HG03432 (cell line): ENCODE measurements around the gene NRSN2.
A peak's percentile ranks its signal among the peaks of the same experiment; 100 is the strongest.

ENCODE experiments used
- ATAC-seq: cut with Tn5 transposase; IDR thresholded peaks from one replicate; pipeline ENCODE4 v1.9.1; 2021; ENCODE audit warnings: mild to moderate bottlenecking, moderate library complexity; ENCODE audit not compliant: unreplicated experiment

Gene NRSN2

DNA sequence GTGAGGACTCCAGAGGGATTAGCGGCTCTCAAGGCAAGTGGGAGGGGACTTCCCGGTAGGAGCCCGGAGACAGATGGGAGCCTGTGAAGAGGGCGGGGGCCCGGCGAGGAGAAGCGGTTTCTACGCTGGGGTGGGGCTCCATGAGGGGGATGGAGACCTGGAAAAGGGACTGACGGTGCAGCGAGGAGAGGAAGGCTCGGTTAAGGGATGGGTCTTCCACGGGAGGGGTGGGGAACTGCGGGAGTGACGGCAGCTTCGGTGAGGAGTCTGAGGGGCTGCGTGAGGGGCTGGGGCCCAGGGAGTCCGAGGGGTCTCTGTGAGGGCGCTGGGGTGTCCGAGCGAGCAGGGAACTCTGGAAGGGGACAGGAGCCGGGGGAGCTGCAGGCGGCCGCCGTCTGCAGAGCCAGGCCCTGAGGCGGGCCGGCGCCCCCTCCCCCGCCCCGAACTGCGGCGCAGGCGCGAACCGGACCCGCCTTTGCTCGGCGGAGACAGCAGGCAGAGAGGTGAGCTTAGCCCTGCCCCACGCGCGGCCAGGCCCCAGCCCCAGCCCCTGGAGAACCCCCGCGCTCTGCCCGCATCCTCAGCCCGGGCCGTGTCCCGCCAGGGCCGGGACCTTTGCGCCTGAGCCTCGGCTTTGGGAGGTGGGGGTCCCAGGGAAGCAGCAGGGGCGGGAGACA lies at the start of gene NRSN2:
Gene NRSN2 (plus strand): TSS at position 472 of the 677 bp plus-strand sequence. CDS start 2,533 bp downstream, outside the sequence.
- peak; percentile 48 for ATAC-seq

DNA sequence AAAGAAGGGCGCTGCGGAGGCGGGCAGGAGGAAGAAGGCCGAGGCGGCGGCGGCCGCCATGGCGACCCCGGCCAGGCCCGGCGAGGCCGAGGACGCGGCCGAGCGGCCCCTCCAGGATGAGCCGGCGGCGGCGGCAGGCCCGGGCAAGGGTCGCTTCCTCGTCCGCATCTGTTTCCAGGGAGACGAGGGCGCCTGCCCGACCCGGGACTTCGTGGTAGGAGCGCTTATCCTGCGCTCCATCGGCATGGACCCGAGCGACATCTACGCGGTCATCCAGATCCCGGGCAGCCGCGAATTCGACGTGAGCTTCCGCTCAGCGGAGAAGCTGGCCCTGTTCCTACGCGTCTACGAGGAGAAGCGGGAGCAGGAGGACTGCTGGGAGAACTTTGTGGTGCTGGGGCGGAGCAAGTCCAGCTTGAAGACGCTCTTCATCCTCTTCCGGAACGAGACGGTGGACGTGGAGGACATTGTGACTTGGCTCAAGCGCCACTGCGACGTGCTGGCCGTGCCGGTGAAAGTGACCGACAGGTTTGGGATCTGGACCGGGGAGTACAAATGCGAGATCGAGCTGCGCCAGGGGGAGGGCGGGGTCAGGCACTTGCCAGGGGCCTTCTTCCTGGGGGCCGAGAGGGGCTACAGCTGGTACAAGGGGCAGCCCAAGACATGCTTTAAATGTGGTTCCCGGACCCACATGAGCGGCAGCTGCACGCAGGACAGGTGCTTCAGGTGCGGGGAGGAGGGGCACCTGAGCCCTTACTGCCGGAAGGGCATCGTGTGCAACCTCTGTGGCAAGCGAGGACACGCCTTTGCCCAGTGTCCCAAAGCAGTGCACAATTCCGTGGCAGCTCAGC lies 48.8 kb upstream of the NRSN2 start:
- peak; percentile 28 for ATAC-seq

DNA sequence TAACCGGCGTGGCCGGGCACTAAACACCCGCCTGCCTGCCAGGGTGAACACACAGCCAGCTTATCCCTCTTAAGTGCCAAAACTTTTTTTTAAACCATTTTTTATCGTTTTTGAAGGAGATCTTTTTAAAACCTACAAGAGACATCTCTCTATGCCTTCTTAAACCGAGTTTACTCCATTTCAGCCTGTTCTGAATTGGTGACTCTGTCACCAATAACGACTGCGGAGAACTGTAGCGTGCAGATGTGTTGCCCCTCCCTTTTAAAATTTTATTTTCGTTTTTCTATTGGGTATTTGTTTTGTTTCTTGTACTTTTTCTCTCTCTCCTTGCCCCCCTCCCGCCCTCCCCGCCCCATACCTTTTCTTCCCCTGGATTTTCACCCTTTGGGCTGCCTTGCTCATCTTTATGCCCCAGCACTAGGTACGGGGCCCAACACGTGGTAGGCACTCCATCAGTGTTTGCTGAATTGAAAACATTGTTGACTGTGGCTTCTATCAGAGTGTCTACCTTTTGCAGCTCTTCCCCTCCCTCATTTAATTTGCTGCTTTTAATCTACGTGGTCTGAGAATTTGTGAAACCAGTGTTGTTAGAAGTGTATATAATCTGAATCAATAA lies 48.0 kb upstream of the NRSN2 start:
- ATAC-seq = no peak

GRCh38 chr20:300345-300990 lies 46.4 kb upstream of the NRSN2 start:
- no peak for ATAC-seq

DNA sequence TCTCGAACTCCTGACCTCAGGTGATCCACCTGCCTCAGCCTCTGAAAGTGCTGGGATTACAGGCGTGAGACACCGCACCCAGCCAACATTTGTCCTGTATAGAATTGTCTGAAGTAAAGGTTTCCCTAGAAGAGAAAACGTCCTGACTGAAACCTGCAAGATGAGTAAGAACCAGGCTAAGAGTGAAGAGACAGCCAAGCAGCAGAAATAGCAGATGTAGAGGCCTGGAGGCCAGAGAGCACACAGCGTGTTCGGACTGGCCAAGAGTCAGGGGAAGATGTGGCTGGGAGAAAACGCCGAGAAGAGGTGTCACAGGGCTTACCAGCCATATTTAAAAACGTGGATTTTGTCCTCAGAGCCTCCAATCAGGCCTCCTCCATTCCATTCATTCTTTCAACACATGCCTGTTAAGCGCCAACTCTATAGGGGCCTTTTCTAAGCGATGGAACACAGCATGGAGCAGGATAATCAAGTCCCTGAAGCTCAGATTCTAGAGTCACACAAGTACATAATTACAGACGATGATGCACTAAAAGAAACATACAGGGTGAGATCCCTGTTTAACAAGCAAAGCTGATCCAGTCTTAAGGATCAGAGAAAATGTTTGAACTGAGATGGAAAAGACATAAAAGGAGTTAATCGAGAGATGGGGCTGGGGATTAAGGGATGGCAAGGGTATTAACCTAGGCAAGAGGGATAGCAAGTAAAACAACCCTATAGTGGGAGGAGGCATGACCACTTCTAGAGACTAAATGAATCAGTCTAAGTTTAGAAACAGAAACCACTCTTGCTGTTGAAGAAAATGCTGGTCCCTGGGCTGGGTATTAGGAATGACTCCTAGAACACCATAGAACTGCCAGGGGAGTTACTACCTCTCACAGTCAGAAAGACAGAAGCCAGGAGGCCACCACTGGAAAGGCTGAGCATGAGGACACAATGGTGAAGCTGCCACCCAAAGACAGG lies 44.7 kb upstream of the NRSN2 start:
- no peak for ATAC-seq

DNA sequence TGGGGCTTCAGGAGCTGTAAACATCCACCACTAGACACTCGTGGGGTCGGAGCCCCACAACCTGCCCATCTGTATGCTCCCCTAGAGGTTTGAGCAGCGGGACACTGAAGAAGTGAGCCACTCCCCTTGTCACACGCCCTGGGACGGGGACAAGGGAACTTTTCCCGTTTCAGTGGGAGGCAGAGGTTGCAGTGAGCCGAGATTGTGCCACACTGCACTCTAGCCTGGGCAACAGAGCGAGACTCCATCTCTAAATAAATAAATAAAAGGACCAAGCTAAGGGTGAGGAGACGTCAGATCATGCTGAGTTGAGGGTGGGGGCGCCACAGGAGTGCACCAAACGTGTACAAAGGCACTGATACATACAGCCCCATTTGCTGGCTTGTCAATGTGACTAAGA lies 41.2 kb upstream of the NRSN2 start:
- no peak for ATAC-seq

DNA sequence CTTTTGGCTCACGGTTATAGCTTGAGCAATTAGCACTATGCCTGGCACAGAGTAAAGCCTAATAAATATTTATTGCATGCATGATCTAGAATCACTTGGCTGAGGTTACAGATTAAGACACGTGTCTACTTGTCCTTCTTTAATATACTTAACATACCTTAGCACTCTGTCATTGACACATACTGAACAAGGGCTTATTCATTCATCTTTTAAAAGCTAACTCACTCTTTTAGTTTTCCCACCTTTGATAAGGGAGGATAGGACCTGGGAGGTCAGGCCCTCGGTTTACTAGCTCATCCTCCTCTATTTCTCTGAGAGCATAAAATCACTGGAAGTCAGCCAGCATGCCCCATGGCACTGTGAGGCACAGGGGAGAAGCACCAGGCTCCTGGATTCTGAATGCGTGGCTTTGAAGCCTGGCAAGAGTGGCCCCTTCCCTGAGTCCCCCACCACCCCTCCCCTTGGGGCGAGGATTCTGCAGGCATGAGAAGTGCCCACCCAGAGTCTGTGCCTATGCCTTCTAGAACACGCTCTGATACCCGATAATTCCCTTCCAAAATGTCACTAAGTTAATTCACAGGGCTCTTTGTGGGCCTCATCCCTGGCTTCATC lies 38.4 kb upstream of the NRSN2 start:
- ATAC-seq = no peak

GRCh38 chr20:309306-309840 lies 37.5 kb upstream of the NRSN2 start:
- no peak for ATAC-seq

DNA sequence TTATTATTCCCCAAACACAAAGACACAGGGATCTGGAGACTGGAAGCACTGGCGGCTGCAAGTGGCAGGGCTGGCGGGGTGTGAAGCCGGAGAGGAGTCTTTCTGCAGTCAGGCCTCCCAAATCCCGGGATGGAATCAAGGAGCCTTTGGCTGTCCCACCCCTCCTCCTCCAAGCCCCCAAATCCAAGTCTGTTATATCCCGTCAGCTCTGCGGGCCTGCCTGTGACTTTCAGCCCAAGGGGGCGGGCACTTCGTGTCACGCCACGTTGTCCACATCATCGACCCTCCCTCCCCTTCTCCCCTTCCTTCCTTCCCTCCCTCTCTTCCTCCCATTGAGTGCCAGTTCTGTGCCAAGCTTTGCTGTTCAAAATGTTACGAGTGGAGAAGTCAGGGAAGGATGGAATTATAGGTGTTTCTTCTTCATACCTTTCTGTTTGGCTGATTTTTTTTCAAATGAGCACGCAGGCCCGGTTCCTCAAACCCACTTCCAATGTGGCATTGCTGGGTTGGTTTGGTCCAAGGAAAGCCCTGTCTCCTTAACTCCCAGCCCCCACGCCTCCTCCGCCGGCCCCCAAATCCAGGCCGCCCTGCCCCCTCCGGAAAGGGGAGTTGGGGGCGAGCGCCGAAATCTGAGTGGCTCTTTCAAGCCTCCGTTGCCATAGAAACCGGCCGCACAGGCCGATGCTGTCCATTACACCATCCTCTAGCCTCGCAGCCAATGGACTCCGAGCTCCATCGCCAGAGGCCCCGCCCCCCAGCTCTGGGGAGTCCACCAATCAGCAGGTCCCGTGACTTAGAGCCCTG lies 36.9 kb upstream of the NRSN2 start:
- peak; percentile 99 for ATAC-seq

DNA sequence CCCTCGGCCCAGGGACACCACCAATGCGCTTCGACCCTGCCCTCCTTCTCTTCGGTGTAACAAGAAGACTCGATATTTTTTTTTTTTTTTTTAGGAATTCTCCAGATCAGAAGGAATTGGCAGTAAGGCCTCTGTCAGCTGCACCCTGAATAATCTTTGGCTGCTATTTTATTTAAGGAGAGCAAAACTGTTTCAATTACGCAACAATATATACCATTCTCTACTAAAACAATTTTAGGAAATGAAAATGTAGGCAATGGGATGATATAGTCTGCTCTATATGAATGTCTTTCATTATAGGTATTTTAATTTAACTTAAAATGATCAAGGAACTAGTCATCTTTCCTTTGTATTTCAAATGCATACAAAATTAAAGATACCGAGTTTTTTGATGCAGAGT lies 36.3 kb upstream of the NRSN2 start:
- ATAC-seq = no peak

- ATAC-seq = no peak
These were observed 35.3 kb upstream of the NRSN2 start for GRCh38 chr20:311609-312008.

- ATAC-seq = no peak
These were observed 34.8 kb upstream of the NRSN2 start for GRCh38 chr20:312067-312466.

DNA sequence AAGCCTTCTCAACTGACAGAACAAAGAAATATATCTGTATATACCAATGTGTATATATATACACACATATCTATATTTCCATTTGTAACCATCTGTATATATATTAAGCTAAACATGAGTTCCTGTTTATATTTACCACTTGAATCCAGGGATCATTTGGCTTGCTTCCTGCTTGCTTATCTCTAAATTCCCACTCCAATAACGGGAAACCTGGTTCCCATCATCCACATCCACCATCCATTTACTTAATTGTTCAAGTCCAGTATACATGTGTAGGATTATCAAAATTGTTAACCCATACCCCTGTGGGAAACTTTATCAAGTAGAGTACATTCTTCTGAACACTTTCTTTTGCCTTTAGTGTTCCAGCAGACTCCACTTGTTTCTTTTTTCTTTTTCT lies 34.0 kb upstream of the NRSN2 start:
- ATAC-seq = no peak

GRCh38 chr20:313402-313801 lies 33.5 kb upstream of the NRSN2 start:
- ATAC-seq = no peak

- no peak for ATAC-seq
These were observed 33.0 kb upstream of the NRSN2 start for GRCh38 chr20:313948-314347.

GRCh38 chr20:316316-317068 lies 30.4 kb upstream of the NRSN2 start:
- ATAC-seq = no peak

DNA sequence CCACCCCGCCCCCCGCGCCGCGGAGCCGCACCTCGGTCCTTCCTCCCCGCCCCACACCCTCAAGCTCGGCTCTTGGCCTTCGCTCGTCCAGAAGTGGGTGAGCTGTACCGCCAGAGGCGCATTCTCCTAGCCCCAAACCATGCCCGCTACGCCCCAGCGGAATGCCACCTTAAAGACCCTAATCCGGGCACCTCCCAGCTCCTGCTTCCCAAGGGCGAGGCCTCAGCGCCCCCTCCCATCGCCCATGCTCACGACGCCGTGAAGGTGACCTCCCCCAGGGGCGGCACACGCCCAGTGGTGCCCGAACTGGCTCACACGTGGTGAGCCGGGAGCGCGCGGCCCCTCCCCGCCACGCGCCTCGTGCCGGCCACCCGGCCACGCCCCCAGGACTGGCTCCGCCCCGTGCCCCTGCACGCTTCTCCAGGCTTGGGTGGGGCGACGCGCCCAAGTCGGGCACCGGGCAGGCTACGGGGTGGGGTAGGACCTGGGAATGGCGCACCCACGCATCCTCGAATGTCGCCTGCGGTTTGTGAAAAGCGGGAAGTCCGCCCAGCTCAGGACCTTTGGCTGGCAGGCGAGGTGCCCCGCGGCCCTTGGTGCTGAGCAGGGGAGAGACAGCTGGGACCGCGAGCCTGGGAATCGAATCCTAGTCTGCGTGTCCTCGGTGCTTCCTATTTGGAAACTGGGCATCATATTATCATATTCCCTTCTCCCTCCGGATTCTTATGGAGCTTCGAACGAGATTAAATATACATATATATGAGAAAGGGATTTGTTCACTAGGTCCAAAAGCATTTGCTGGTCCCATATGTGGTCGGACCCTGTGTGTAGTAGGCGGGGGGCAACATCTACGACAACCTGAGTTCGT lies 22.5 kb upstream of the NRSN2 start:
- peak; percentile 54 for ATAC-seq
